ENCODE data around the gene PHACTR2. TPM values are rescaled to one million over a fixed set of nuclear protein-coding genes. Genes with fewer than 3 reads are reported as not detected.

Gene PHACTR2
- total RNA-seq, 1 donor from 2014 or later = 24.5 TPM

DNA sequence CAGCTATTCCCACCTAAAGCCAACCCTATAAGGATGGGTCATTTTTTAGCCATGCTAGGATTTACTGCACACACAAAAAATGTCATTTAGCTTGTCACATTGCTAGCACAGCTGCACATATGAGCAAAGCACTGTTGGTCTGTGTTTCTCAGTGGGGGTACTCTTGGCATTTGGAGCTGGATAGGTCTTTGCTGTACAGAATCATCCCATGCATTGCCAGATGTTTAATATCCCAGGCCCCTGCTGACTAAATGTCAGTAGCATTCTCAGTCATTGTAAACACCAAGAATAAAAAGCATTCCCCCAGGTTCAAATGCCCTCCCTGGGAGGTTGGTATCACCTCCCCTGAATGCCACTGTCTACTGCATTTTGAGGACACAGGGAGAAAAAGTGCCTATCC, 150.8 kb downstream of the PHACTR2 start:
- no peak for TF ChIP-seq CTCF (IDR thresholded peaks at IDR 0.05; ENCODE audit: insufficient read depth, low read length, severe bottlenecking)
- no peaks in the 10 kb centered on the region for H3K27me3 ChIP-seq (ENCODE audit: control insufficient read depth, insufficient read depth, low read length)
- FAIRE-seq = no peak
- H3K4me3 ChIP-seq (ENCODE audit: low read depth, low read length) = no peak overlapping the region
- no peaks in the 10 kb centered on the region for H3K36me3 ChIP-seq (ENCODE audit: control insufficient read depth, insufficient read depth, low read length)
- no peak for DNase-seq (ENCODE audit: low read depth)

GRCh38 chr6:143836150-143836549, 158.4 kb downstream of the PHACTR2 start:
- Histone ChIP-seq H3K4me3 (ENCODE audit: low read depth, low read length) (no peak overlapping the region), H3K36me3 (ENCODE audit: control insufficient read depth, insufficient read depth, low read length) (no peaks in the 10 kb centered on the region), H3K27me3 (ENCODE audit: control insufficient read depth, insufficient read depth, low read length) (no peaks in the 10 kb centered on the region)
- no peak for TF ChIP-seq CTCF (IDR thresholded peaks at IDR 0.05; ENCODE audit: insufficient read depth, low read length, severe bottlenecking)
- DNase-seq (ENCODE audit: low read depth) = no peak
- FAIRE-seq = no peak

GRCh38 chr6:143838395-143838794, 160.6 kb downstream of the PHACTR2 start:
- FAIRE-seq (no peak), DNase-seq (ENCODE audit: low read depth) (no peak)
- Histone ChIP-seq H3K36me3 (ENCODE audit: control insufficient read depth, insufficient read depth, low read length) (no peaks in the 10 kb centered on the region), H3K4me3 (ENCODE audit: low read depth, low read length) (no peak overlapping the region), H3K27me3 (ENCODE audit: control insufficient read depth, insufficient read depth, low read length) (no peaks in the 10 kb centered on the region)
- TF ChIP-seq CTCF (IDR thresholded peaks at IDR 0.05; ENCODE audit: insufficient read depth, low read length, severe bottlenecking) = no peak

DNA sequence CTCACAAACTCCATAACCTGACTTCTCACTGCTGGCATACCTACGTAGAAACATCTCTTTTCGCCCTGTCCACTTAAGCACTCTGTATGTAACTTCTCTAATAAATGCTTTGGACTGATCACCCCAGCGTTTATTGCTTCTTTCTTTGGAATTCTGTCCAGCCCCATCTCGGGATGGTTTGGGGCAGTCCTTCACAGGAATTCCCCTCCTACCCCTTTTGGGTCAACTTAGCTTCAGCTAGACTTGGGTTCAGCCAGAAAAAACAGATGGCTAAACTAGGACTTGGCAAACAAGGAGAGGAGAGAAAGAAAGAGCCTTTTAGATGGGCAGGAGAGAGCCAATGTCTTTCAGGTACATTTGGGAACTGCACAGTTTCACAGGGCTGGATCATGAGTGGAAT, 161.4 kb downstream of the PHACTR2 start:
- no peak for TF ChIP-seq CTCF (IDR thresholded peaks at IDR 0.05; ENCODE audit: insufficient read depth, low read length, severe bottlenecking)
- DNase-seq (ENCODE audit: low read depth) (no peak), FAIRE-seq (no peak)

GRCh38 chr6:143840595-143841265, 163.0 kb downstream of the PHACTR2 start:
- no peak for TF ChIP-seq CTCF (IDR thresholded peaks at IDR 0.05; ENCODE audit: insufficient read depth, low read length, severe bottlenecking)
- DNase-seq (ENCODE audit: low read depth) = no peak
- Histone ChIP-seq H3K36me3 (ENCODE audit: control insufficient read depth, insufficient read depth, low read length) (peaks cover 4% of the 10 kb centered on the region), H3K4me3 (ENCODE audit: low read depth, low read length) (no peak overlapping the region), H3K27me3 (ENCODE audit: control insufficient read depth, insufficient read depth, low read length) (no peaks in the 10 kb centered on the region)
- no peak for FAIRE-seq

More for the DNA sequence above, 161.4 kb downstream of the PHACTR2 start:
- no peaks in the 10 kb centered on the region for H3K36me3 ChIP-seq (ENCODE audit: control insufficient read depth, insufficient read depth, low read length)
- H3K4me3 ChIP-seq (ENCODE audit: low read depth, low read length) = no peak overlapping the region
- no peaks in the 10 kb centered on the region for H3K27me3 ChIP-seq (ENCODE audit: control insufficient read depth, insufficient read depth, low read length)

- H3K27me3 ChIP-seq (ENCODE audit: control insufficient read depth, insufficient read depth, low read length) = no peaks in the 10 kb centered on the region
- no peak for TF ChIP-seq CTCF (IDR thresholded peaks at IDR 0.05; ENCODE audit: insufficient read depth, low read length, severe bottlenecking)
- H3K4me3 ChIP-seq (ENCODE audit: low read depth, low read length) = peak overlapping the region; percentile 95
- H3K36me3 ChIP-seq (ENCODE audit: control insufficient read depth, insufficient read depth, low read length) = peaks cover 9% of the 10 kb centered on the region
- FAIRE-seq (no peak), DNase-seq (ENCODE audit: low read depth) (peak; percentile 22)
These were observed 164.7 kb downstream of the PHACTR2 start for GRCh38 chr6:143842461-143842901.
